HG03095 (cell line): ENCODE measurements around the gene STYXL1.

Source experiments
- ATAC-seq: cut with Tn5 transposase; IDR thresholded peaks from one replicate; pipeline ENCODE4 v1.9.1; 2021; ENCODE audit warnings: moderate library complexity; ENCODE audit not compliant: unreplicated experiment

Gene STYXL1

GRCh38 chr7:75960372-75960771, 87.4 kb downstream of the STYXL1 start:
- no peak for ATAC-seq

DNA sequence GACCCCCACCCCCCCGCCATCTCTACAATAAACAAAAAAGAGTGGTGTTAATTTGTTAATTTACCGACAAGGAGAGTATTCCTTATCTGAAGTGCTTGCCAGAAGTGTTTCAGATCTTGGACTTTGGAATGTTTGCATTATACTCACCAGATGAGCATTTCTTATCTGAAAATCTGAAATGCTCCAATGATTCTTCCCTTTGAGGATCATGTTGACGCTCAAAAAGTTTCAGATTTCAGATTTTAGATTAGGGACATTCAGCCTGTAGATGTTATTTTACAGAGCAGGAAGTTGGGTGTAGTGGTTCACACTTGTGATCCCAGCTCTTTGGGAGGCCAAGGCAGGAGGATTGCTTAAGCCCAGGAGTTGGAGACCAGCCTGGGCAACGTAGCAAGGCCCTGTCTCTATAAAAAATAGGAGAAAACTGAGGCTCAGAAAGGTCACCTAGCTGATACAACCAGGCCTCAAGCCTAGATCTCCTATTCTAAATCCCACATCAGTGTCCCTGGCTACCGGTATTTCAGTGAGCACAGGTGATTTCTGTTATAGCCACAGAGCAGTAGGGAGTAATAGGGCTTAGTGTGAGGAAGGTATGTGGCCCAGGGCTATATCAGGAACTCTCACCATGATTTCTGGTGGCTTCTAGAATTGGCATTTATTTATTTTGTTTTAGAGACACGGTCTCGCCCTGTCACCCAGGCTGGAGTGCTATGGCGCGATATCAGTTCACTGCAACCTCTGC, 88.8 kb downstream of the STYXL1 start:
- no peak for ATAC-seq

GRCh38 chr7:75957021-75957736, 90.6 kb downstream of the STYXL1 start:
- no peak for ATAC-seq

- no peak for ATAC-seq
Observed at GRCh38 chr7:75955331-75955955, 92.4 kb downstream of the STYXL1 start.

DNA sequence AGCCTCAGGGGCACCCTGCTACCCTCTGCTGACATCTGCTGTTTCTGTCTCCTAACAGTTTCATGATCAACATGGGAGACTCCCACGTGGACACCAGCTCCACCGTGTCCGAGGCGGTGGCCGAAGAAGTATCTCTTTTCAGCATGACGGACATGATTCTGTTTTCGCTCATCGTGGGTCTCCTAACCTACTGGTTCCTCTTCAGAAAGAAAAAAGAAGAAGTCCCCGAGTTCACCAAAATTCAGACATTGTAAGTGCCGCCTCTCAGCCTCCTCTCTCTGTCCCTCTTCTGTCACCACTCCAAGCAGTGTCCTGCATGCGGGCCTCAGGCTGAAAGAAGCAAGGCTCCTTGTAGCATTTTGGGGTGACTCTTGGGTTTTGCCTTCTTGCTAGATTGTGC, 93.9 kb downstream of the STYXL1 start:
- no peak for ATAC-seq

GRCh38 chr7:75953431-75953830, 94.4 kb downstream of the STYXL1 start:
- ATAC-seq, result no peak

DNA sequence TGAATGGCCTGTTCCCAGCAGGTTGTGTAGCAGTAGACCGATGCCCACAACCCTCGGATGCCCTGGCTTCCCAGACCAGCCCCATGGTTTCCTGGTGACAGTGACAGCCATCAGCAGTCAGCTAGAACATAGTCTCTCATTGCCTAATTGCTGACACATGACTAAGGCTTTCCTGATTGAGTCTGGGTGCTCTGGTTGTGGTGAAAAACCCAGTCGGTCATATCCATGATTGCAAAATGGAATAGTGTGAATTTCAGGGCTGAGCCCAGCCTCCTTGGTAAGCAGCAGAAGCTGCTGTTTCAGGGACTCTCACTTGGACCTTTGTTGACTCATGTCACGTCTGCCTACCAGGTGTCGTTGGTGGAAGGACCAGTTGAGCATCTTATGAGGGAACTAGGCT, 96.3 kb downstream of the STYXL1 start:
- ATAC-seq, result no peak

- no peak for ATAC-seq
Observed at GRCh38 chr7:75950111-75950681, 97.6 kb downstream of the STYXL1 start.

- no peak for ATAC-seq
Observed at GRCh38 chr7:75948179-75948578, 99.6 kb downstream of the STYXL1 start.
